OCI-LY3 (cell line): Measurements from ENCODE around the gene CGGBP1.

Experiments
- EZH2phosphoT487 ChIP-seq: fragments of 200-600 bp; shearing (Covaris generic); IDR thresholded peaks from 2 replicates; pipeline ENCODE4 v1.6.1; 2018; ENCODE audit warnings: antibody characterized with exemption, mixed run types, low read depth
- TF ChIP-seq, protein P1 (sequence below): fragments of 200-600, 300-600 bp; sonication (generic); IDR thresholded peaks from 2 replicates; pipeline ENCODE4 v1.5.1; 2014; ENCODE audit warnings: antibody characterized with exemption, low read length, low read depth

DNA sequence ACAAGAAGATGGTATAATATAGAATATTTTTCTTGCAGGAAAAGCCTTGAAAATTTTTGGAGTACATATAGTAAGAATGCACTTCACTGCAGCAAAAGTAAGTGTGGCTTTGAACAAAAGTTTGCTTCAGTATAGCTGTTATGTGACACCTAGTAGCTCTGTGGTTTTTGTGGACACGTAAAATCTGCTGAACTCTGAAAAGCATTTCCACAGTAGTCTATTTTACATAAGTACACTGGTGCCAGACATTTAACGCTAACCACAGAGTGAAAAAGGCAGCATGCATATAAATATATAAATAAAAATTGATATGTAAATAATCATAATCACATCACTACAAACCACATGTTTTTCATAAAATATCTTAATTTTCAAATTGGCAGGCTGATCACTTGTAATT lies 39.8 kb downstream of the CGGBP1 start:
- TF ChIP-seq, protein P1, sequence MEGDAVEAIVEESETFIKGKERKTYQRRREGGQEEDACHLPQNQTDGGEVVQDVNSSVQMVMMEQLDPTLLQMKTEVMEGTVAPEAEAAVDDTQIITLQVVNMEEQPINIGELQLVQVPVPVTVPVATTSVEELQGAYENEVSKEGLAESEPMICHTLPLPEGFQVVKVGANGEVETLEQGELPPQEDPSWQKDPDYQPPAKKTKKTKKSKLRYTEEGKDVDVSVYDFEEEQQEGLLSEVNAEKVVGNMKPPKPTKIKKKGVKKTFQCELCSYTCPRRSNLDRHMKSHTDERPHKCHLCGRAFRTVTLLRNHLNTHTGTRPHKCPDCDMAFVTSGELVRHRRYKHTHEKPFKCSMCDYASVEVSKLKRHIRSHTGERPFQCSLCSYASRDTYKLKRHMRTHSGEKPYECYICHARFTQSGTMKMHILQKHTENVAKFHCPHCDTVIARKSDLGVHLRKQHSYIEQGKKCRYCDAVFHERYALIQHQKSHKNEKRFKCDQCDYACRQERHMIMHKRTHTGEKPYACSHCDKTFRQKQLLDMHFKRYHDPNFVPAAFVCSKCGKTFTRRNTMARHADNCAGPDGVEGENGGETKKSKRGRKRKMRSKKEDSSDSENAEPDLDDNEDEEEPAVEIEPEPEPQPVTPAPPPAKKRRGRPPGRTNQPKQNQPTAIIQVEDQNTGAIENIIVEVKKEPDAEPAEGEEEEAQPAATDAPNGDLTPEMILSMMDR: no peak
- TF ChIP-seq EZH2phosphoT487: no peak
